Skin of body (tissue), 2 donors: ENCODE results near the gene TMEM255B. TPM values are rescaled to one million over a fixed set of nuclear protein-coding genes. Genes with fewer than 3 reads are reported as not detected.

Experiments
- DNase-seq: peaks from one replicate; lab custom pipeline; 2025; lab: John Stamatoyannopoulos, UW
- total RNA-seq: library from RNA; depleted of rRNA; stranded (reverse); fragments of >200 nt; gene quantifications from one replicate; pipeline ENCODE4 v1.2.3, GENCODE V29; 2014

TMEM255B gene
- total RNA-seq, 1 donor from 2014 or later = 1.7 TPM

- no peak for DNase-seq
Observed at GRCh38 chr13:113766035-113766800, 7.2 kb downstream of the TMEM255B start.

- DNase-seq = no peak
Observed at GRCh38 chr13:113767366-113767765, 8.3 kb downstream of the TMEM255B start.

- no peak for DNase-seq
Observed at GRCh38 chr13:113768018-113768905, 9.2 kb downstream of the TMEM255B start.

GRCh38 chr13:113769106-113769505, 10.1 kb downstream of the TMEM255B start:
- DNase-seq = no peak

DNA sequence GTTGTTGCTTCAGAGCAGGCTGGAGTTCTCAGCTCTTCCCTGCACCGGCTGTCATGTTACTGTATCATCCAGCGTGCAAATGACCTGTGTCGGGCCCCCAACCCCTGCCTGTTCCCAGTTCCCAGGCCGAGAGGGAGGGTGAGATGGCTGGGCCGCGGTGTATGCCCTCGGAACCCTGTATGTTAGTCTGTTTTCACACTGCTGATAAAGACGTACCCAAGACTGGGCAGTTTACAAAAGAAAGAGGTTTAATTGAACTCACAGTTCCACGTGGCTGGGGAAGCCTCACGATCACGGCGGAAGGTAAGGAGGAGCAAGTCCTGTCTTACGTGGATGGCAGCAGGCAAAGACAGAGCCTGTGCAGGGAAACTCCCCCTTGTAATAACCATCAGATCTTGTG, 10.9 kb downstream of the TMEM255B start:
- no peak for DNase-seq

GRCh38 chr13:113770441-113770840, 11.4 kb downstream of the TMEM255B start:
- DNase-seq = no peak

- DNase-seq = no peak
Observed at GRCh38 chr13:113770937-113771336, 11.9 kb downstream of the TMEM255B start.

DNA sequence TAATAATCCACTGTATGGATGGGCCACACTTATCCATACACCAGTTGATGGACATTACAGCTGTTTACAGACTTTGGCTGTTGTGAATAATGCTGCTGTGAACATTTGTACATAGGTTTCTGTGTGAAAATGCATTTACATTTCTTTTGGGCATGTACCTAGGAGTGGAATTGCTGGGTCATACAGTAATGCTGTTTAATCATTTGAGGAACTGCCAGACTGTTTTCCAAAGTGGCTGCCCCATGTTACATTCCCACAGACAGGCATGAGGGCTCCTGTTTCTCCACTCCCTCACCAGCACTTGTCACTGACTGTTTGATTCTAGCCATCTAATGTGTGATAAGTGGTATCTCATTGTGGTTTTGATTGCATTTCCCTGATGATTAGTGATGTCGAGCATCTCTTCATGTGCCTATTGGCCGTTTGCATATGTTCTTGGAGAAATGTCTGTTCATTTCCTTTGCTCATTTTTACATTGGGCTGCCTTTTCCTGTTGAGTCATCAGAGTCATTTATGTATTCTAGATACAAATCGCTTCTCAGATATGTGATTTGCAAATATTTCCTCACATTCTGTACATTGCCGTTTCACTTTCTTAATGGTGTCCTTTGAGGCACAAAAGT, 12.8 kb downstream of the TMEM255B start:
- DNase-seq = no peak

DNA sequence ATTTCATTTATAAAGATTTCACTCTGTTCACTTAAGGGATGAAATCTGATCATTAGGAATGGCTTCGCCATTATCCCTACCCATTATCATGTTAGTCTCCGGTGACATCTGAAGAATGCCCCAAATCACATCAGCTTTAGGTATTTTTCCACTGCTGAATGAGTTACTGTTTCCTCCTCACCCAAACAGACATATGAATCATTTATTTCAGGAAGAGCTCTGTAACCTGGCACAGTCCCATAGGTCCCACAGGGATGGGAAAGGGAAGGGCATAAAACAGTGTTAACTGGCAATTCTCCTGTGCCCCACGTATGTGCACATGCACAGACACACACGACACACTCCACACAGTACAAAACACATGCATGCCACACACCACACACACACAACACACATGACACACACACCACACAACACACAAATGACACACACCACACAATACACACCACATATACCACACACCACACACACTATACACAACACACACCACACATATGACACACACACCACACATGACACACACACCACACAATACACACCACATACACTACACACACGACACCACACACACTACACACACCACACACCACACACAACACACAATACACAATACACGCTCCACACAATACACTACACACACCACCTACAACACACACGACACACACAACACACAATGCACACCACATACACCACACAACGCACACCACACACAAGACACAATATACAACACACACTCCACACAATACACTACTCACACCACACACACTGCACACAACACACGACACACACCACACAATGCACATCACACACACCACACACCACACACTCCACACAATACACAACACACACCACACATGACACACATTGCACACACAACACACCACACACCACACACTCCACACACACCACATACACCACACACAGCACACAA, 15.4 kb downstream of the TMEM255B start:
- no peak for DNase-seq

DNA sequence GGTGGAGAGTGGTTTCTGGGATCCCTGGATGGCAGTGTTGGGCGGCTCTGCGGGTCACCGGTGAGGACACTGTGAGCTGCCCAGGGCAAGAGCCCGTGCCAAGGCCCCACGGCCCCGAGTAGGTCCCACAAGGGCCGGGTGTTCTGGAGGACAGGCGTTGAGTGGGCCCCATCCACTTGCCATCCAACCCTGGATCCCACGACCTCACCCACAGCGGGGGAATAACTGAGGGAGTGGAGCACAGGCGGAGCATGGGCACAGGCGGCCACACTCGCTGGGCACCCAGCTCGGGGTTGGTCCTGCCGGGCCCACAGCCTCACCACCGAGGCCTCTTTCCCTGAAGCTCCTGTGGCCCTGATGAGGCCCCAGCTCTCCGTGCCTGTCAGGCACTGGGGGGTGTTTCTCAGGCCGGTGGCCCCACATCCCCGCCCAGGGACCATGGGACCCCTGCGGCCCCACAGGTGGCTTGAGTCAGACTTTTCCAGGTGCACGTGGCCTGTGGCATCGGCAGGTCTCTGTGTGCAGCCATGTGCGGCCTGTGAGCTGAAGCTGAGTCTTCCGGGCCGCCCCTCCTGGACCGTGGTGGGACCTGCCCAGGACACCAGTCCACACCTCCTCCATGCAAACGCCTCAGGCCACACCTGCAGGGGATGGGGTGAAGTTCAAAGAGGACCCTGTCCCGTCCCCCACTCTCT, 16.6 kb downstream of the TMEM255B start:
- no peak for DNase-seq

DNA sequence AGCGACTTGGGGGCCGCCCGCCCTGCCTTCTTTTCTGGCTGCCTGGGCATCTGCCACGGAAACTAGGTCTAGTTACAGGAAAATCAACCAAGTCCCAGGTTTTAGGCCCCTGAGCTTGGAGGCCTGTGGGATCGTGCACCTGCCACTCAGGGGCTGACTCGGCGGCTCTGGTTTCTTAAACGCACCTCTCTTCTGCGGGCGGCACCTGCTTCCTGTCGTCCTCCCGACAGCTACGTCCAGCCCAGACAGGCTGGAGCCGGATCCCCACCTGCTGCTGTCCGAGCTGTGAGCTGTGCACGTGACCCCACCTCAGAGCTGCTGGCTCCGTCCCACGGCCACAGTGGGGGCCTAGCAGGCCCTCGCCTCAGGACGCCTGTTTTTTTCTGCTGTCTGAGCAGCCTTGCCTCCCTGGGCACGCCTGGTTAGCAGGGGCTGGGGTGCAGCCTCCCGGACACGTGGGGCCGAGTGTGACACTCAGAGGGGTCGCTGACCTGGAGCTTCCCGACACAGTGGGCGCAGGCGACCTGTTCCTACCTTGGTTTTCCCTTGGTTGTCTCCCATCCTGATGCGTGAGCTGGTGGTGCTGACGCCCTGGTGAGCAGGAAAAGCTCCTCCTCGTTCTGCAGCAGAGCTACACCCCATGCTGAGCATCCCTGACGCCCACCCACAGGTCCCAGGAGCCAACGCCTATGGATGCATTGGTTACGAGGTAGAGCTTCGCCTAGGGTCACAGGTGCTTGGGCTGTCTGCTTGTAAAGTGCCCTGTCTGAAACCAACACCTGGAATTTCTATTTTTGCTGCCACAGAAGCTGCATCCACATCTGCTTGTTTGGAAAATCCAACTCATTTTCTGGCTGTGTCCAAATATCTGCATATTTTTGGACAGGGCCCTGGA, 17.5 kb downstream of the TMEM255B start:
- DNase-seq = no peak

GRCh38 chr13:113777311-113778260, 18.6 kb downstream of the TMEM255B start:
- no peak for DNase-seq

DNA sequence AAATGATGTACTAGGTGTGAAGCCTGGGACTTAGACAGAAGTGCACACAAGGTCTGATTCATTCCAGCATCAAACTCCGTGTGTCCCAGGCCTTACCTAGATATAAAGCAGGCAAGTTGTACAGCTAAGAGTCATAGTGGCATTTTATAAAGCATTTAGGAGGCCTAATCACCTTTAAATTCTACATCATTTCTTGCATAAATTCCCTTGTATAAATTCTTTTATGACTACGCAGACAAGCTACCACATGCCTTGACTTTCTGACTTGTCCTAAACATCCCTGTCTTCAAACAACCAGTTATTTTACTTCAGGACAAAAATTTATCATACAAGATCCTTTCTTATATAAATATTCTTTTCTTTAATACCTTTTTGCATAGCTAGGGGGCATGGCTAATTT, 22.5 kb downstream of the TMEM255B start:
- DNase-seq = no peak

- DNase-seq = no peak
Observed at GRCh38 chr13:113782472-113782871, 23.4 kb downstream of the TMEM255B start.

DNA sequence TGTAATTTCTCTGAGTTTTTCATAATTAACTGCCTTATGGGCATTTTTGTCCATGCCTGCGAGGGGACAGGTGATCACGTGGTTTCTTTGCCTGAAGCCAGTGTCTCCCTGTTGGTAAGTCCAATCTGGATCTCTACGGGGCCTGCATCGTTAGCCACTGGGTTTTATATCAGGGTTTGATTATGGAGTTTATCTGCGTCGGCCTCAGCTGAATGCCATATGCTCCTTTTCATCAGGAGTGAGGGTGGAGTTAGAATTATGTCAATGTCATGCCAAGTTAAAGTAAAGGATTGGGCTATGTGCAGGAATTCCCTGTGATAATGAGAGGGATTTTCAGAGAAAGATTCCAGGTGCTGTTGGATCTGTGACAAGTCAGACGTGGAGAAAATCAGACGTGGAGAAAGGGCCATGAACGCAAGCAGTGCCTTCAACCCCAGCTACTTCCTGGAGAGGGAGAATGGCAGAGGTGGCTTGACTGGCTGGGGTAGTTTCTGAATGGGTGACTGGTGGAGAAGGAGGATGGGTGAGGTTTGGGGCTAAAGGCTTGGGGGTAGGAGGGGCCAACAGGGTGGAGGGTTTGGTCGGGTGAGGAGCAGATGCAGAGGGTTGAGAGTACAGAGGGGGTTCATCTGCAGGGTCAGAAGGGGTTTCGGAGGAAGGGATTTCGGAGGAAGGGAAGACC, 24.3 kb downstream of the TMEM255B start:
- DNase-seq = no peak

- no peak for DNase-seq
Observed at GRCh38 chr13:113783966-113784644, 25.1 kb downstream of the TMEM255B start.

DNA sequence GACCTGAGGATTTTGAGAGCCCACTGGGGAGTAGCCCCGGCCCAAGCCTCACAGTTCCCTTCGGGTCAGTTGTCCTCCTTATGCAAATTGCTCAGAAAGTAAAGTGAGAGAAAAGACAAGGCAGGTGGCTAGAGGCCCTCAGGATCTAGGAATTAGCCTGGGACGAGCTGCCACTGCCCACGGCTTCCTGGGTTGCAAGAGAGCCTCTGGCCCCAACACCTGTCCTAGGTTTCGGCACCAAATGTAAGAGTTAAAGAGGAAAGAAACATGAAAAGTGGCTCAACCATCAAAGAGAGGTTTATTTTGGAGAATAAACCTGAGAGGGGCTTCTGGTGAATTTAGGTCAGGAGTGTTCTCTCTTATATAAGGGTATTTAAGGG, 25.6 kb downstream of the TMEM255B start:
- no peak for DNase-seq
